Cardiac fibroblast (primary cell): ENCODE data around the gene TRIM65.

ENCODE experiments used
- DNase-seq, 2 donors: peaks; one replicate each; pipeline versions ENCODE4 v3.0.0 to v3.0.0-alpha.2; 2010; ENCODE audit warnings: low read depth in 2 of 2
- H3K4me3 ChIP-seq, 2 donors: replicated peaks in 1 of 2; 1 replicate in 1 of 2; 2 replicates in 1 of 2; pipeline ENCODE4 v1.5.1; 2011; ENCODE audit warnings: low read depth in 2 of 2, low read length in 2 of 2, mild to moderate bottlenecking in 2 of 2, moderate library complexity in 1 of 2
- CTCF ChIP-seq: IDR thresholded peaks from one replicate; pipeline ENCODE4 v1.5.1; 2011; ENCODE audit warnings: low read depth, mild to moderate bottlenecking, low read length, inconsistent platforms

Gene TRIM65

GRCh38 chr17:75901727-75902126, 5.0 kb upstream of the TRIM65 start:
- DNase-seq = no peak
- H3K4me3 ChIP-seq = no peak overlapping the region
- no peak for TF ChIP-seq CTCF

GRCh38 chr17:75900691-75901533, 4.2 kb upstream of the TRIM65 start:
- no peak for TF ChIP-seq CTCF
- no peak for DNase-seq
- H3K4me3 ChIP-seq = no peak overlapping the region

GRCh38 chr17:75899767-75900468, 3.2 kb upstream of the TRIM65 start:
- no peak for TF ChIP-seq CTCF
- no peak overlapping the region for H3K4me3 ChIP-seq
- no peak for DNase-seq

GRCh38 chr17:75899353-75899752, 2.6 kb upstream of the TRIM65 start:
- H3K4me3 ChIP-seq = no peak overlapping the region
- no peak for DNase-seq
- no peak for TF ChIP-seq CTCF

- H3K4me3 ChIP-seq = no peak overlapping the region
- TF ChIP-seq CTCF = no peak
- DNase-seq = no peak
These were observed 2.0 kb upstream of the TRIM65 start for GRCh38 chr17:75898791-75899190.

- no peak for DNase-seq
- H3K4me3 ChIP-seq = no peak overlapping the region
These were observed 1.3 kb upstream of the TRIM65 start for GRCh38 chr17:75898065-75898464.

More at GRCh38 chr17:75898065-75898464, 1.3 kb upstream of the TRIM65 start:
- no peak for TF ChIP-seq CTCF
